Liver (tissue), 10 donors: ENCODE data around the gene LMOD1. TPM values are rescaled to one million over a fixed set of nuclear protein-coding genes. Genes with fewer than 3 reads are reported as not detected.

Source experiments
- DNase-seq: peaks from one replicate; pipeline ENCODE4 v3.0.0-alpha.2; 2017; ENCODE audit warnings: low spot score
- H3K27ac ChIP-seq, 2 donors: one replicate each; pipeline ENCODE4 v1.7.0; 2013; ENCODE audit warnings: inconsistent platforms in 2 of 2, low read length in 2 of 2, control low read depth in 1 of 2, low read depth in 1 of 2, mild to moderate bottlenecking in 1 of 2
- H3K27me3 ChIP-seq, 4 donors: one replicate each; pipeline versions ENCODE4 v1.6.1 to v1.7.0; 2013; ENCODE audit warnings: low read length in 3 of 4, inconsistent platforms in 1 of 4, mild to moderate bottlenecking in 1 of 4, moderate library complexity in 1 of 4; ENCODE audit not compliant: control insufficient read depth in 4 of 4, insufficient read depth in 4 of 4
- H3K36me3 ChIP-seq, 4 donors: one replicate each; pipeline versions ENCODE4 v1.6.1 to v1.7.0; 2013; ENCODE audit warnings: low read length in 3 of 4, mild to moderate bottlenecking in 3 of 4, low read depth in 1 of 4, moderate library complexity in 1 of 4; ENCODE audit not compliant: control insufficient read depth in 4 of 4, insufficient read depth in 3 of 4
- H3K4me1 ChIP-seq, 4 donors: one replicate each; pipeline versions ENCODE4 v1.6.1 to v1.7.0; 2013; ENCODE audit warnings: low read length in 3 of 4, mild to moderate bottlenecking in 3 of 4, moderate library complexity in 1 of 4; ENCODE audit not compliant: control insufficient read depth in 4 of 4, insufficient read depth in 4 of 4
- H3K4me3 ChIP-seq, 3 donors: one replicate each; pipeline versions ENCODE4 v1.6.1 to v1.7.0; 2013; ENCODE audit warnings: low read length in 3 of 3, control low read depth in 1 of 3, low read depth in 1 of 3, mild to moderate bottlenecking in 1 of 3
- H3K9ac ChIP-seq, 2 donors: one replicate each; pipeline ENCODE4 v1.7.0; 2013; ENCODE audit warnings: low read length in 2 of 2, mild to moderate bottlenecking in 2 of 2, moderate library complexity in 2 of 2, control low read depth in 1 of 2, low read depth in 1 of 2
- H3K9me3 ChIP-seq, 4 donors: one replicate each; pipeline versions ENCODE4 v1.6.1 to v1.7.0; 2013; ENCODE audit warnings: low read length in 3 of 4; ENCODE audit not compliant: control insufficient read depth in 4 of 4
- ATF3 ChIP-seq: IDR thresholded peaks from 2 replicates; pipeline ENCODE4 v1.6.1; 2016; ENCODE audit warnings: antibody characterized with exemption
- EGR1 ChIP-seq, 2 donors: IDR thresholded peaks; 2 replicates each; pipeline ENCODE4 v1.6.1; 2016 to 2018; ENCODE audit warnings: antibody characterized with exemption in 2 of 2, low read depth in 2 of 2
- GABPA ChIP-seq, 2 donors: IDR thresholded peaks in 1 of 2; conservative IDR thresholded peaks in 1 of 2; 2 replicates each; pipeline ENCODE4 v1.6.1; 2016; ENCODE audit warnings: antibody characterized with exemption in 2 of 2, mild to moderate bottlenecking in 1 of 2, moderate library complexity in 1 of 2
- HNF4A ChIP-seq, 2 donors: conservative IDR thresholded peaks; 2 replicates each; pipeline ENCODE4 v1.6.1; 2016; ENCODE audit warnings: antibody characterized with exemption in 2 of 2, mild to moderate bottlenecking in 2 of 2
- HNF4G ChIP-seq: IDR thresholded peaks from 2 replicates; pipeline ENCODE4 v1.6.1; 2016; ENCODE audit warnings: antibody characterized with exemption
- JUND ChIP-seq, 2 donors: IDR thresholded peaks; 2 replicates each; pipeline ENCODE4 v1.6.1; 2016; ENCODE audit warnings: antibody characterized with exemption in 2 of 2
- MAX ChIP-seq: IDR thresholded peaks from 2 replicates; pipeline ENCODE4 v1.6.1; 2016; ENCODE audit warnings: antibody characterized with exemption
- RAD21 ChIP-seq, 2 donors: IDR thresholded peaks; 2 replicates each; pipeline ENCODE4 v1.6.1; 2016; ENCODE audit warnings: antibody characterized with exemption in 2 of 2, mild to moderate bottlenecking in 2 of 2
- REST ChIP-seq: IDR thresholded peaks from 2 replicates; pipeline ENCODE4 v1.6.1; 2016; ENCODE audit warnings: antibody characterized with exemption, mild to moderate bottlenecking
- RXRA ChIP-seq, 2 donors: IDR thresholded peaks; 2 replicates each; pipeline ENCODE4 v1.6.1; 2017 to 2018; ENCODE audit warnings: antibody characterized with exemption in 2 of 2, mild to moderate bottlenecking in 1 of 2
- SP1 ChIP-seq: IDR thresholded peaks from 2 replicates; pipeline ENCODE4 v1.6.1; 2018; ENCODE audit warnings: antibody characterized with exemption, mild to moderate bottlenecking
- TAF1 ChIP-seq: conservative IDR thresholded peaks from 2 replicates; pipeline ENCODE4 v1.6.1; 2016; ENCODE audit warnings: antibody characterized with exemption, mild to moderate bottlenecking
- ZBTB33 ChIP-seq: IDR thresholded peaks from 2 replicates; pipeline ENCODE4 v1.6.1; 2016; ENCODE audit warnings: antibody characterized with exemption
- WGBS: extraction: QIAGEN DNeasy Blood & Tissue Kit; methylation state at CpG from one replicate; pipeline ENCODE4 v1.1.7; 2013; 5-methylcytosine and 5-hydroxymethylcytosine counted together
- polyA plus RNA-seq, 2 donors: library from polyadenylated mRNA; stranded (reverse) in 1 of 2; unstranded in 1 of 2; fragments of 200-250 nt in 1 of 2; fragments of >200 nt in 1 of 2; fragmentation: Nextera tagmentation in 1 of 2; extraction: Ambion mirVana in 1 of 2; gene quantifications; one replicate each; pipeline versions ENCODE4 v1.2.1 to v1.2.3, GENCODE V29; 2013 to 2015
- small RNA-seq: library from RNA; depleted of rRNA; stranded (forward); fragments of <200 nt; gene quantifications from one replicate; pipeline ENCODE3, GENCODE V24; 2014
- total RNA-seq, 2 donors: library from RNA; depleted of rRNA; stranded (reverse); fragments of >200 nt; gene quantifications; one replicate each; pipeline ENCODE4 v1.2.3, GENCODE V29; 2014
- donor health status: healthy.
- donor health status: healthy.
- donor health status: healthy.
- donor health status: healthy.
- donor health status: healthy.

LMOD1 gene
- total and polyA plus RNA-seq, 4 donors: 0.14 to 4.4 (median 2.2) TPM

- Histone ChIP-seq H3K27ac (no peak overlapping the region), H3K4me1 (peaks cover 12 to 40% (median 31%) of the 10 kb centered on the region in 4 donors), H3K9ac (no peak overlapping the region), H3K27me3 (no peaks in the 10 kb centered on the region), H3K4me3 (no peak overlapping the region), H3K9me3 (no peaks in the 10 kb centered on the region), H3K36me3 (peaks cover 0 to 9% (median 4%) of the 10 kb centered on the region in 4 donors)
- no peak for DNase-seq
- TF ChIP-seq MAX (no peak), GABPA (IDR thresholded peaks at IDR 0.05 in 1 of 2, conservative IDR thresholded peaks at IDR 0.05 in 1 of 2) (no peak), ATF3 (no peak), REST (no peak), RAD21 (IDR thresholded peaks at IDR 0.05) (no peak), HNF4A (conservative IDR thresholded peaks at IDR 0.05) (no peak), SP1 (no peak), ZBTB33 (no peak), JUND (IDR thresholded peaks at IDR 0.05) (no peak), TAF1 (no peak), HNF4G (no peak), EGR1 (IDR thresholded peaks at IDR 0.05; ENCODE audit: low read depth in 2 of 2) (no peak), RXRA (IDR thresholded peaks at IDR 0.05) (no peak)
- WGBS: 76% methylated on average over 1 of the region's 1 CpG
These were observed 99.2 kb downstream of the LMOD1 start for GRCh38 chr1:201847150-201847549.

Small RNA genes within 50 kb of the gene (small RNA-seq; reads per million reads assigned to genes)
- gene MIR6739 (not detected), gene RF00156 (not detected)

Other genes starting within 250 kb of the LMOD1 start
- 10 to 100 TPM; 13.0 to 14.1 TPM for gene IPO9, start 117.4 kb downstream of the LMOD1 start, total RNA-seq
- gene IPO9, start 117.4 kb downstream of the LMOD1 start, polyA plus RNA-seq: 10 to 100 TPM in 1 of 2 donors, 1 to 10 TPM in 1; 6.6 to 22.1 TPM
- 1 to 10 TPM in 1 of 2 donors, under 1 TPM in 1; 0.47 to 1.3 TPM for gene SHISA4, start 57.6 kb downstream of the LMOD1 start, total RNA-seq
- 1 to 10 TPM; 2.8 to 4.1 TPM for gene SHISA4, start 57.6 kb downstream of the LMOD1 start, polyA plus RNA-seq
- 10 to 100 TPM; 21.1 to 43.5 TPM for gene TIMM17A, start 9.0 kb upstream of the LMOD1 start, total RNA-seq
- 10 to 100 TPM; 58.4 to 72.1 TPM for gene TIMM17A, start 9.0 kb upstream of the LMOD1 start, polyA plus RNA-seq
- gene RNPEP, start 36.1 kb upstream of the LMOD1 start, total RNA-seq: 10 to 100 TPM; 18.4 to 26.5 TPM
- 10 to 100 TPM; 16.3 to 23.6 TPM for gene RNPEP, start 36.1 kb upstream of the LMOD1 start, polyA plus RNA-seq
- gene ELF3, start 64.0 kb upstream of the LMOD1 start, total RNA-seq: 10 to 100 TPM; 10.1 to 38.7 TPM
- gene ELF3, start 64.0 kb upstream of the LMOD1 start, polyA plus RNA-seq: 10 to 100 TPM; 22.2 to 29.0 TPM
- under 1 TPM in 1 of 2 donors, not detected in 1; under 0.01 TPM for gene GPR37L1, start 176.4 kb upstream of the LMOD1 start, total RNA-seq
- under 1 TPM; 0.02 to 0.04 TPM for gene GPR37L1, start 176.4 kb upstream of the LMOD1 start, polyA plus RNA-seq
- gene ARL8A, start 198.2 kb upstream of the LMOD1 start, total RNA-seq: 10 to 100 TPM in 1 of 2 donors, 1 to 10 TPM in 1; 8.4 to 21.8 TPM
- 10 to 100 TPM; 18.5 to 25.7 TPM for gene ARL8A, start 198.2 kb upstream of the LMOD1 start, polyA plus RNA-seq
- gene PTPN7, start 214.1 kb upstream of the LMOD1 start, total RNA-seq: 1 to 10 TPM; 1.8 to 7.0 TPM
- 1 to 10 TPM in 1 of 2 donors, under 1 TPM in 1; 0.75 to 1.5 TPM for gene PTPN7, start 214.1 kb upstream of the LMOD1 start, polyA plus RNA-seq
- 1 to 10 TPM in 1 of 2 donors, under 1 TPM in 1; 0.05 to 1.2 TPM for gene LGR6, start 247.3 kb upstream of the LMOD1 start, total RNA-seq
- gene LGR6, start 247.3 kb upstream of the LMOD1 start, polyA plus RNA-seq: under 1 TPM; 0.63 to 0.86 TPM